CD1c-positive myeloid dendritic cell (primary cell): ENCODE results near the gene VASP.

Experiments used
- DNase-seq: peaks from one replicate; pipeline ENCODE4 v3.0.0-alpha.2; 2016; ENCODE audit errors: extremely low spot score

VASP gene

GRCh38 chr19:45506989-45507871, at the start of gene VASP:
Gene VASP, plus strand, starts transcription at chr19:45507479. Its CDS starts 293 bp downstream, at chr19:45507772.
- DNase-seq, result peak; percentile 97

- DNase-seq, result no peak
Observed at GRCh38 chr19:45457776-45458175, 49.5 kb upstream of the VASP start.

GRCh38 chr19:45460807-45461347, 46.4 kb upstream of the VASP start:
- DNase-seq, result no peak

- no peak for DNase-seq
Observed at GRCh38 chr19:45462174-45462573, 45.1 kb upstream of the VASP start.

GRCh38 chr19:45463241-45463640, 44.0 kb upstream of the VASP start:
- no peak for DNase-seq

GRCh38 chr19:45464274-45464673, 43.0 kb upstream of the VASP start:
- DNase-seq, result no peak

- peak; percentile 30 for DNase-seq
Observed at GRCh38 chr19:45464852-45465441, 42.3 kb upstream of the VASP start.

GRCh38 chr19:45467115-45467455, 40.2 kb upstream of the VASP start:
- DNase-seq, result peak; percentile 48

- DNase-seq, result peak; percentile 98
Observed at GRCh38 chr19:45467456-45468158, 39.7 kb upstream of the VASP start, which contains the start of gene FOSB. Gene FOSB, plus strand, starts transcription at chr19:45467996. Its CDS starts 591 bp downstream, at chr19:45468587.

- no peak for DNase-seq
Observed at GRCh38 chr19:45468159-45468651, 39.1 kb upstream of the VASP start.

- DNase-seq, result no peak
Observed at GRCh38 chr19:45468803-45469131, 38.5 kb upstream of the VASP start.

GRCh38 chr19:45469132-45469944, 37.9 kb upstream of the VASP start:
- peak; percentile 95 for DNase-seq

- peak; percentile 87 for DNase-seq
Observed at GRCh38 chr19:45469945-45470761, 37.1 kb upstream of the VASP start.

GRCh38 chr19:45470762-45471081, 36.6 kb upstream of the VASP start:
- no peak for DNase-seq

- no peak for DNase-seq
Observed at GRCh38 chr19:45471111-45471930, 36.0 kb upstream of the VASP start.

GRCh38 chr19:45471931-45472562, 35.2 kb upstream of the VASP start:
- peak; percentile 64 for DNase-seq

- DNase-seq, result no peak
Observed at GRCh38 chr19:45472563-45473366, 34.5 kb upstream of the VASP start.

- peak; percentile 55 for DNase-seq
Observed at GRCh38 chr19:45473367-45473681, 34.0 kb upstream of the VASP start.
